SH-SY5Y (cell line): ENCODE measurements around the gene CDK5.

Source experiments
- GATA2 ChIP-seq: IDR thresholded peaks from 2 replicates; pipeline ENCODE4 v1.6.1; 2011; ENCODE audit warnings: mild to moderate bottlenecking, low read depth, low read length
- GATA3 ChIP-seq: IDR thresholded peaks from 2 replicates; pipeline ENCODE4 v1.6.1; 2011; ENCODE audit warnings: low read depth, mild to moderate bottlenecking, low read length, moderate library complexity

The CDK5 gene

GRCh38 chr7:151080522-151081169, 22.9 kb upstream of the CDK5 start, which contains the start of gene FASTK:
TSS of gene FASTK (minus strand) at chr7:151080809. CDS start at chr7:151080766, 43 bp downstream.
- TF ChIP-seq GATA3 (no peak), GATA2 (no peak; the same call in 1 of the 2 replicates)

- TF ChIP-seq GATA2 (no peak), GATA3 (no peak)
Measured at GRCh38 chr7:151080067-151080521, 22.4 kb upstream of the CDK5 start.

GRCh38 chr7:151079199-151079910, 21.7 kb upstream of the CDK5 start:
- TF ChIP-seq GATA2, result no peak
- TF ChIP-seq GATA3, result no peak

GRCh38 chr7:151078233-151079040, 20.7 kb upstream of the CDK5 start:
- TF ChIP-seq GATA2 (no peak), GATA3 (no peak)

GRCh38 chr7:151077705-151078232, 20.1 kb upstream of the CDK5 start:
- no peak for TF ChIP-seq GATA2
- no peak for TF ChIP-seq GATA3

GRCh38 chr7:151076863-151077704, 19.4 kb upstream of the CDK5 start:
- TF ChIP-seq GATA3 (no peak), GATA2 (no peak)

- no peak for TF ChIP-seq GATA2
- no peak for TF ChIP-seq GATA3
Measured at GRCh38 chr7:151075978-151076426, 18.3 kb upstream of the CDK5 start.

GRCh38 chr7:151075662-151075971, 17.9 kb upstream of the CDK5 start:
- TF ChIP-seq GATA3, result no peak

GRCh38 chr7:151074817-151075661, 17.3 kb upstream of the CDK5 start:
- TF ChIP-seq GATA2 (no peak), GATA3 (no peak)

GRCh38 chr7:151073990-151074389, 16.3 kb upstream of the CDK5 start:
- no peak for TF ChIP-seq GATA2
- no peak for TF ChIP-seq GATA3

GRCh38 chr7:151071032-151071866, 13.6 kb upstream of the CDK5 start:
- TF ChIP-seq GATA2 (no peak), GATA3 (no peak)

- TF ChIP-seq GATA2, result no peak
- no peak for TF ChIP-seq GATA3
Measured at GRCh38 chr7:151070574-151070960, 12.9 kb upstream of the CDK5 start.
